CD4-positive, alpha-beta T cell (primary cell): ENCODE measurements around the gene FIZ1. TPM values are rescaled to one million over a fixed set of nuclear protein-coding genes. Genes with fewer than 3 reads are reported as not detected.
A peak's percentile ranks its signal among the peaks of the same experiment; 100 is the strongest.

Experiments used
- ATAC-seq: fragments of 200-7000 bp; cut with Tn5 transposase; one replicate; pipeline ENCODE4 v1.10.0; 2022; ENCODE audit warnings: mild to moderate bottlenecking; ENCODE audit not compliant: poor library complexity
- CTCF ChIA-PET: fragments of 350-600 bp; sonication (Branson Sonifier 250); formaldehyde crosslinking; loops from one replicate; lab custom pipeline; 2021; ENCODE audit warnings: antibody characterized with exemption, inconsistent platforms; lab: Charles Lee
- POLR2A ChIA-PET: fragments of 350-600 bp; sonication (Branson Sonifier 250); formaldehyde crosslinking; loops from one replicate; lab custom pipeline; 2021; ENCODE audit warnings: antibody characterized with exemption, inconsistent platforms; lab: Charles Lee
- DNase-seq, 14 experiments: peaks; one replicate each; pipeline ENCODE4 v3.0.0-alpha.2; 2013 to 2020; ENCODE audit warnings: mixed read lengths in 2 of 14
- H3K27ac ChIP-seq, 2 donors: one replicate each; pipeline versions ENCODE4 v1.5.1 to v1.7.0; 2013; ENCODE audit warnings: low read length in 2 of 2, low read depth in 1 of 2, mild to moderate bottlenecking in 1 of 2
- H3K27me3 ChIP-seq, 2 experiments: 1 replicate in 1 of 2; 2 replicates in 1 of 2; pipeline versions ENCODE4 v1.6.1 to v1.7.0; 2013; ENCODE audit warnings: low read length in 2 of 2, control low read depth in 1 of 2, mild to moderate bottlenecking in 1 of 2, moderate library complexity in 1 of 2; ENCODE audit not compliant: insufficient read depth in 2 of 2, control insufficient read depth in 1 of 2
- H3K36me3 ChIP-seq: one replicate; pipeline ENCODE4 v1.6.1; 2013; ENCODE audit warnings: low read length, control low read depth; ENCODE audit not compliant: insufficient read depth
- H3K4me1 ChIP-seq: one replicate; pipeline ENCODE4 v1.6.1; 2013; ENCODE audit warnings: low read length, control low read depth; ENCODE audit not compliant: insufficient read depth
- H3K4me3 ChIP-seq: one replicate; pipeline ENCODE4 v1.5.1; 2013; ENCODE audit warnings: mild to moderate bottlenecking, low read length, moderate library complexity
- H3K9me3 ChIP-seq, 2 experiments: 1 replicate in 1 of 2; 2 replicates in 1 of 2; pipeline versions ENCODE4 v1.6.1 to v1.7.0; 2013; ENCODE audit warnings: low read length in 2 of 2, mild to moderate bottlenecking in 2 of 2, control low read depth in 1 of 2, moderate library complexity in 1 of 2; ENCODE audit not compliant: control insufficient read depth in 1 of 2, insufficient read depth in 1 of 2
- H3K27ac Mint-ChIP-seq: one replicate; pipeline ENCODE4 v1.8.0; 2020; ENCODE audit warnings: mixed read lengths
- H3K27me3 Mint-ChIP-seq: one replicate; pipeline ENCODE4 v1.8.0; 2021; ENCODE audit warnings: mixed read lengths
- H3K36me3 Mint-ChIP-seq: one replicate; pipeline ENCODE4 v1.8.0; 2021; ENCODE audit warnings: low read depth, mixed read lengths
- H3K4me1 Mint-ChIP-seq: one replicate; pipeline ENCODE4 v1.8.0; 2021; ENCODE audit warnings: low read depth, mixed read lengths
- H3K4me3 Mint-ChIP-seq: one replicate; pipeline ENCODE4 v1.8.0; 2020; ENCODE audit warnings: mild to moderate bottlenecking, mixed read lengths
- H3K9me3 Mint-ChIP-seq: one replicate; pipeline ENCODE4 v1.8.0; 2020; ENCODE audit warnings: mixed read lengths
- intact Hi-C, 2 experiments: fragments of 100-400 bp; cut with DNase I in 1 of 2; cut with micrococcal nuclease in 1 of 2; formaldehyde crosslinking; loops; one replicate each; pipeline versions ENCODE4 v1.15.1 to v1.9.0; 2023 to 2025; cut with DNase I, micrococcal nuclease
- total RNA-seq, 174 experiments: library from RNA in 2 of 174; stranded (reverse) in 2 of 174; gene quantifications; one replicate each; pipeline ENCODE4 v1.2.3 and lab custom pipeline; 2021 to 2026
- TF ChIP-seq, protein P1 (sequence below): fragments of 200-600 bp; IDR thresholded peaks from one replicate; pipeline ENCODE4 v1.8.0; 2022; ENCODE audit warnings: antibody characterized with exemption, mild to moderate bottlenecking

Gene FIZ1
- total RNA-seq, 2 experiments from 2014 or later = 5.5 to 7.3 TPM

DNA sequence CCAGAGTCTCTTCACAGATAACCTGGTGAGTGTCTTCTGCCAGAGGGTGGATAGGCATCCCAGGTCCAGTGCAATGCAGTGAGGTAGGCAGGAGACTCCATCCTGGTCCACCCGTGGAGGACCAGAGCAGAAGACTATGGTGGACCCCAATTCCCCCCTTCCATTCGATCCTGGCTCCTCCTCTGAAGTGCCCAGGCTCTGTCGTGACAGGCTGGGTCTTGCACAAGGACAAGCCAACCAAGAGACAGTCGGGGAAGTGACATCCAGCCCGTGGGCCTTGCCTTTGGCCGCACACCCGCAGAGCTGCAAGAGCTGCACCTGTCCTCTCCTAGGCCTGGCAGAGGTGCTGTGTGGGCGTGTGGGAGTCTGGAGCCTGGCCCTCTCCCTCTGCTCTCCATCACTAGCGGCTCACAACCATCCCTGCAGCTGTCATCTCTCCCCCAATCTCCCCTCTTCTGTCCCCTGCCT is 21.9 kb upstream of the FIZ1 start:
- H3K27ac Mint-ChIP-seq = peak overlapping the region; percentile 61
- peaks cover 46% of the 10 kb centered on the region for H3K4me1 Mint-ChIP-seq
- H3K27me3 ChIP-seq = no peaks in the 10 kb centered on the region
- ATAC-seq (no peak), DNase-seq (peak in 1 of 14 experiments; percentile 27)
- peaks cover 39% of the 10 kb centered on the region for H3K36me3 Mint-ChIP-seq
- H3K9me3 ChIP-seq = no peaks in the 10 kb centered on the region
- H3K36me3 ChIP-seq = peaks cover 24% of the 10 kb centered on the region
- H3K27ac ChIP-seq = no peak overlapping the region
- ChIA-PET CTCF (interaction anchor here (4.8 kb wide), 1 partner anchor 15 kb away, joined by 28 read pairs; the partner anchor contains the start of gene ZNF865), POLR2A (interaction anchor here (2.6 kb wide), 1 partner anchor 15 kb away, joined by 16 read pairs; the partner anchor contains the start of gene ZNF865)
- TF ChIP-seq, protein P1, sequence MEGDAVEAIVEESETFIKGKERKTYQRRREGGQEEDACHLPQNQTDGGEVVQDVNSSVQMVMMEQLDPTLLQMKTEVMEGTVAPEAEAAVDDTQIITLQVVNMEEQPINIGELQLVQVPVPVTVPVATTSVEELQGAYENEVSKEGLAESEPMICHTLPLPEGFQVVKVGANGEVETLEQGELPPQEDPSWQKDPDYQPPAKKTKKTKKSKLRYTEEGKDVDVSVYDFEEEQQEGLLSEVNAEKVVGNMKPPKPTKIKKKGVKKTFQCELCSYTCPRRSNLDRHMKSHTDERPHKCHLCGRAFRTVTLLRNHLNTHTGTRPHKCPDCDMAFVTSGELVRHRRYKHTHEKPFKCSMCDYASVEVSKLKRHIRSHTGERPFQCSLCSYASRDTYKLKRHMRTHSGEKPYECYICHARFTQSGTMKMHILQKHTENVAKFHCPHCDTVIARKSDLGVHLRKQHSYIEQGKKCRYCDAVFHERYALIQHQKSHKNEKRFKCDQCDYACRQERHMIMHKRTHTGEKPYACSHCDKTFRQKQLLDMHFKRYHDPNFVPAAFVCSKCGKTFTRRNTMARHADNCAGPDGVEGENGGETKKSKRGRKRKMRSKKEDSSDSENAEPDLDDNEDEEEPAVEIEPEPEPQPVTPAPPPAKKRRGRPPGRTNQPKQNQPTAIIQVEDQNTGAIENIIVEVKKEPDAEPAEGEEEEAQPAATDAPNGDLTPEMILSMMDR = no peak
- intact Hi-C loops = no loop called here
- H3K4me3 ChIP-seq = no peak overlapping the region
- no peaks in the 10 kb centered on the region for H3K27me3 Mint-ChIP-seq
- H3K4me1 ChIP-seq = peaks cover 42% of the 10 kb centered on the region
- H3K4me3 Mint-ChIP-seq = no peak overlapping the region
- no peaks in the 10 kb centered on the region for H3K9me3 Mint-ChIP-seq

DNA sequence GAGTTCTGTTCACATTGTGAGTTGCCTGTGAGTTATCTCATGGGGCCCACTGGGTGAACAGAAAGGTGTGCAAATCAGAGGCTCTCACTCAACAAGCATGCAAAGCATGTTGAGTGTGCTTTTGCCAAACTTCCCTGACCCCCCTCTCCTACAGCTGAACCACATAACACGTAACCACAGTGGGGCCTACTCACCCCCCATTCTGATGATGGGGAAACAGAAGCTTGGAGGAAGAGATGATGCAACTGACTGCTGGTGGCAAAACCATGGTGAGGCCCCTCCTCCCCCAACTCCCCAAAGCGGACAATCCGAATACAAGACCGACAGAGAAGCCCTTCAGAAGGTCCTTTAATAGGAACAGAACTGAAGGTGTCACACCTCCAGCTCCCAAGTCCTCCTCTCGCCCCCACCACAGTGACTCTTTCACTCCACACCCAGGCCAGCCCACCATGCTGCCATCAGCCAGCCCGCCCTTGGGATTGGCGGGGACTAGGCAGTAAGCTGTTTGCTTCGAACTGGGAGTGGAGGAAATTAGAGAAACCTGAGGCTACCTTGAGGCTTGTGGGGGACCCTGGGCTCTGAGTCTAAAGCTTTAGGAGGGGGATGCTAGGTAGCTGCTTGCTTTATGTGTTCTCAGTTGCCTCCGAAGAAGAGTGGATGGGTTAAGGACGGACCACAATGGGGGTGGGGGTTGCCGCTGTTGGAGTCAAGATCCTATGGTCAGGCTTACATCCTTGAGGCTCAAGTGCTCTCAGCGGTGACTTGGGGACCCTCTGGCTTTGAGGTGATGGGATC is 21.3 kb upstream of the FIZ1 start:
- peak overlapping the region; percentile 61 for H3K27ac Mint-ChIP-seq
- Histone ChIP-seq H3K27me3 (no peaks in the 10 kb centered on the region), H3K9me3 (no peaks in the 10 kb centered on the region), H3K4me1 (peaks cover 35% of the 10 kb centered on the region), H3K27ac (no peak overlapping the region), H3K36me3 (peaks cover 27% of the 10 kb centered on the region), H3K4me3 (no peak overlapping the region)
- peaks cover 40% of the 10 kb centered on the region for H3K4me1 Mint-ChIP-seq
- ChIA-PET POLR2A (interaction anchor here (1.5 to 2.6 kb wide), 2 partner anchors 14 to 21 kb away, joined by 7 to 16 read pairs; partner anchors contain the start of genes FIZ1, ZNF524 and ZNF865), CTCF (interaction anchor here (0.5 to 4.8 kb wide), 2 partner anchors 15 to 61 kb away, joined by 3 to 28 read pairs; partner anchors contain the start of gene ZNF865)
- DNase-seq (peak in 4 of 14 experiments; percentile 31 to 66 (median 50)), ATAC-seq (no peak)
- TF ChIP-seq, protein P1 = no peak
- no peaks in the 10 kb centered on the region for H3K9me3 Mint-ChIP-seq
- H3K36me3 Mint-ChIP-seq = peaks cover 39% of the 10 kb centered on the region
- intact Hi-C loops = no loop called here
- H3K27me3 Mint-ChIP-seq = no peaks in the 10 kb centered on the region
- peak overlapping the region; percentile 38 for H3K4me3 Mint-ChIP-seq

DNA sequence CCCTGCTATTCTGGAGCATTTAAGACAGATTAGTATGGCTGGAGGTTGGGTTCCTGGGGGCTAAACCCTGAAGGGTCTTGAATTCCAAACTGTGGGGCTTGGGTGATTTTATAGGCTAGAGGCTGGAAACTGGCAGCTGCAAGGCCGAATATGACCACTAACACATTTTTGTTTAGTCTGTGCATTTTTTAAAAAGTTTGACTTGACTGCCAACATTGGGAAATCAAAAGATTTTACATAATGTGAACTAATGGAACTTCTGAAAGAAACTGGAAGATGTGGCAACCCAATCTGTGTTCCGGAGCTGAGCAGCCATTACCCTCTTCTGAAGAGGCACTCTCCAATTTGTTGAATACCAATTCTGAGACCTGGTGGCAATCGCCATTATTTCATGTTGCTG is 20.0 kb upstream of the FIZ1 start:
- intact Hi-C loops = no loop called here
- Histone ChIP-seq H3K4me3 (no peak overlapping the region), H3K27ac (no peak overlapping the region), H3K9me3 (no peaks in the 10 kb centered on the region), H3K4me1 (peaks cover 24% of the 10 kb centered on the region), H3K27me3 (no peaks in the 10 kb centered on the region), H3K36me3 (peaks cover 32% of the 10 kb centered on the region)
- Mint-ChIP-seq H3K4me1 (peaks cover 30% of the 10 kb centered on the region), H3K27ac (peak overlapping the region; percentile 61), H3K36me3 (peaks cover 34% of the 10 kb centered on the region), H3K4me3 (no peak overlapping the region), H3K9me3 (no peaks in the 10 kb centered on the region), H3K27me3 (no peaks in the 10 kb centered on the region)
- ATAC-seq (no peak), DNase-seq (no peak)
- TF ChIP-seq, protein P1 = no peak
- CTCF ChIA-PET = interaction anchor here (0.8 to 4.8 kb wide), 2 partner anchors 12 to 13 kb away, joined by 3 to 28 read pairs; partner anchors contain the start of gene ZNF865
- POLR2A ChIA-PET = interaction anchor here (2.6 kb wide), 1 partner anchor 13 kb away, joined by 16 read pairs; the partner anchor contains the start of gene ZNF865
